Adrenal gland (tissue), 12 donors: Measurements from ENCODE around the gene PODXL. TPM values are rescaled to one million over a fixed set of nuclear protein-coding genes. Genes with fewer than 3 reads are reported as not detected.
"Not testable (repeated sequence)": the region's sequence is repeated elsewhere in the genome, so short reads cannot be mapped to it uniquely, and the experiment has no call there.

ENCODE experiments used
- DNase-seq, 7 donors: peaks; one replicate each; pipeline ENCODE4 v3.0.0-alpha.2; 2019 to 2020
- H3K27ac ChIP-seq, 5 donors: fragments of 200-600 bp; sonication (generic) in 4 of 5; 1 replicate in 3 of 5; 2 replicates in 2 of 5; pipeline versions ENCODE4 v1.5.1 to v1.8.0; 2016 to 2020; ENCODE audit warnings: mild to moderate bottlenecking in 1 of 5
- H3K27me3 ChIP-seq: fragments of 200-600 bp; 2 replicates; pipeline ENCODE4 v1.8.0; 2021
- H3K36me3 ChIP-seq, 2 donors: fragments of 200-600 bp; replicated peaks in 1 of 2; 1 replicate in 1 of 2; 2 replicates in 1 of 2; pipeline versions ENCODE4 v1.5.1 to v1.8.0; 2018 to 2022
- H3K4me1 ChIP-seq, 2 donors: fragments of 200-600 bp; replicated peaks in 1 of 2; 1 replicate in 1 of 2; 2 replicates in 1 of 2; pipeline versions ENCODE4 v1.5.1 to v1.8.0; 2018 to 2021
- H3K4me3 ChIP-seq, 4 donors: fragments of 200-600 bp; sonication (generic) in 3 of 4; one replicate each; pipeline ENCODE4 v1.5.1; 2016 to 2018
- H3K9me3 ChIP-seq, 3 donors: fragments of 200-600 bp; sonication (generic) in 1 of 3; replicated peaks in 1 of 3; 1 replicate in 2 of 3; 2 replicates in 1 of 3; pipeline versions ENCODE4 v1.5.1 to v1.8.0; 2016 to 2021
- POLR2A ChIP-seq, 2 donors: fragments of 450-650 bp; IDR thresholded peaks; one replicate each; pipeline ENCODE4 v1.6.1; 2017; ENCODE audit warnings: antibody characterized with exemption in 2 of 2, mild to moderate bottlenecking in 2 of 2, moderate library complexity in 1 of 2
- WGBS, 4 donors: extraction: QIAGEN DNeasy Blood & Tissue Kit in 2 of 4; methylation state at CpG; one replicate each; pipeline versions ENCODE4 v1.1.5 to v1.1.7; 2013 to 2017; 5-methylcytosine and 5-hydroxymethylcytosine counted together
- intact Hi-C, 2 donors: fragments of 100-400 bp; cut with DNase I; formaldehyde crosslinking; loops; one replicate each; pipeline versions ENCODE4 v1.14.1 to v1.15.0; 2022 to 2023
- polyA plus RNA-seq, 3 donors: library from polyadenylated mRNA; stranded (reverse); fragments of 200-250 nt in 2 of 3; fragments of 350-450 nt in 1 of 3; fragmentation: Illumina TruSeq in 1 of 3; extraction: RNeasy Lipid Tissue Mini Kit (QIAGEN cat#74804) in 1 of 3; gene quantifications; one replicate each; pipeline ENCODE4 v1.2.3, GENCODE V29; 2013 to 2014
- total RNA-seq, 9 donors: library from RNA; depleted of rRNA in 4 of 9; stranded (reverse); fragments of >200 nt in 4 of 9; fragments of 120-200 nt in 1 of 9; fragmentation: NEBNext Ultra II Directional in 1 of 9; extraction: Animal tissue kit (Norgen Biotek cat#: 25700) in 1 of 9; gene quantifications; one replicate each; pipeline versions ENCODE4 v1.1.0 to v1.2.4, GENCODE V29; 2013 to 2023
- TF ChIP-seq, protein P1 (sequence below), 6 experiments: fragments of 450-650 bp in 4 of 6; fragments of 200-600 bp in 2 of 6; sonication (generic) in 1 of 6; IDR thresholded peaks; 1 replicate in 5 of 6; 2 replicates in 1 of 6; pipeline versions ENCODE4 v1.5.1 to v1.8.0; 2016 to 2021; ENCODE audit warnings: antibody characterized with exemption in 6 of 6, mild to moderate bottlenecking in 2 of 6, moderate library complexity in 1 of 6
- donor health status: healthy with polysubstance abuse.
- donor health status: Bipolar disorder and iron deficiency.
- donor health status: DM: yes; HTN: yes; CAD: no.
- donor health status: DM: no; HTN: no; CAD: no.
- donor health status: DM: no; HTN: no; CAD: no.
- donor health status: DM: yes; HTN: yes; CAD: no.

PODXL gene
- total and polyA plus RNA-seq, 12 donors: 7.0 to 99.6 (median 35.6) TPM

DNA sequence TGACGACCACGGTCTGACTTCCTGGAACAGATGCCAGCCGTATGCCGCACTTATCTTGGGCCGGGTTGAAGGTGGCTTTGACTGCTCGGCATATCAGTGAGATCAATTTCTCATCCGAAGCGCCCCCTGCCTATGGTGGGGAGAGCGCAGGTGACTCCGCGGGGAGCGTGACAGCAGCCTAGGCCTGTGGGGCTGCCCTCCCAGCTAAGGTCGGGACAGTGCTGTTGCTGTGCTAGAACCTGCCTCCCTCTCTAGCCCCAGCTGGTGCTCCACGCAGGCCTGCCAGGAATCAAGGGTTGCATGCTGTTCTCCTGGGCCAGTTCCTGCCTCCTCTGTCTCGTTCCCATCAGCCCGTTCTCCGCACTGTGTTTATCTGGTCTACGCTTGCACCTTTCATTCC, 49.8 kb downstream of the PODXL start:
- intact Hi-C loops: loop anchor here (5.0 kb wide), 1 partner anchor 146 kb away; no protein-coding TSS in a partner anchor
- H3K4me1 ChIP-seq: peaks cover 15 to 25% of the 10 kb centered on the region in 2 donors
- H3K9me3 ChIP-seq: no peaks in the 10 kb centered on the region
- no peaks in the 10 kb centered on the region for H3K27me3 ChIP-seq
- TF ChIP-seq, protein P1, sequence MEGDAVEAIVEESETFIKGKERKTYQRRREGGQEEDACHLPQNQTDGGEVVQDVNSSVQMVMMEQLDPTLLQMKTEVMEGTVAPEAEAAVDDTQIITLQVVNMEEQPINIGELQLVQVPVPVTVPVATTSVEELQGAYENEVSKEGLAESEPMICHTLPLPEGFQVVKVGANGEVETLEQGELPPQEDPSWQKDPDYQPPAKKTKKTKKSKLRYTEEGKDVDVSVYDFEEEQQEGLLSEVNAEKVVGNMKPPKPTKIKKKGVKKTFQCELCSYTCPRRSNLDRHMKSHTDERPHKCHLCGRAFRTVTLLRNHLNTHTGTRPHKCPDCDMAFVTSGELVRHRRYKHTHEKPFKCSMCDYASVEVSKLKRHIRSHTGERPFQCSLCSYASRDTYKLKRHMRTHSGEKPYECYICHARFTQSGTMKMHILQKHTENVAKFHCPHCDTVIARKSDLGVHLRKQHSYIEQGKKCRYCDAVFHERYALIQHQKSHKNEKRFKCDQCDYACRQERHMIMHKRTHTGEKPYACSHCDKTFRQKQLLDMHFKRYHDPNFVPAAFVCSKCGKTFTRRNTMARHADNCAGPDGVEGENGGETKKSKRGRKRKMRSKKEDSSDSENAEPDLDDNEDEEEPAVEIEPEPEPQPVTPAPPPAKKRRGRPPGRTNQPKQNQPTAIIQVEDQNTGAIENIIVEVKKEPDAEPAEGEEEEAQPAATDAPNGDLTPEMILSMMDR (IDR thresholded peaks at IDR 0.05): no peak
- no peak for TF ChIP-seq POLR2A (IDR thresholded peaks at IDR 0.05)
- WGBS, 4 donors: 74 to 79% (median 76%) methylated on average over 7 to 18 of the region's 18 CpGs
- DNase-seq: no peak
- no peak overlapping the region for H3K27ac ChIP-seq
- H3K36me3 ChIP-seq: no peaks in the 10 kb centered on the region
- no peak overlapping the region for H3K4me3 ChIP-seq

DNA sequence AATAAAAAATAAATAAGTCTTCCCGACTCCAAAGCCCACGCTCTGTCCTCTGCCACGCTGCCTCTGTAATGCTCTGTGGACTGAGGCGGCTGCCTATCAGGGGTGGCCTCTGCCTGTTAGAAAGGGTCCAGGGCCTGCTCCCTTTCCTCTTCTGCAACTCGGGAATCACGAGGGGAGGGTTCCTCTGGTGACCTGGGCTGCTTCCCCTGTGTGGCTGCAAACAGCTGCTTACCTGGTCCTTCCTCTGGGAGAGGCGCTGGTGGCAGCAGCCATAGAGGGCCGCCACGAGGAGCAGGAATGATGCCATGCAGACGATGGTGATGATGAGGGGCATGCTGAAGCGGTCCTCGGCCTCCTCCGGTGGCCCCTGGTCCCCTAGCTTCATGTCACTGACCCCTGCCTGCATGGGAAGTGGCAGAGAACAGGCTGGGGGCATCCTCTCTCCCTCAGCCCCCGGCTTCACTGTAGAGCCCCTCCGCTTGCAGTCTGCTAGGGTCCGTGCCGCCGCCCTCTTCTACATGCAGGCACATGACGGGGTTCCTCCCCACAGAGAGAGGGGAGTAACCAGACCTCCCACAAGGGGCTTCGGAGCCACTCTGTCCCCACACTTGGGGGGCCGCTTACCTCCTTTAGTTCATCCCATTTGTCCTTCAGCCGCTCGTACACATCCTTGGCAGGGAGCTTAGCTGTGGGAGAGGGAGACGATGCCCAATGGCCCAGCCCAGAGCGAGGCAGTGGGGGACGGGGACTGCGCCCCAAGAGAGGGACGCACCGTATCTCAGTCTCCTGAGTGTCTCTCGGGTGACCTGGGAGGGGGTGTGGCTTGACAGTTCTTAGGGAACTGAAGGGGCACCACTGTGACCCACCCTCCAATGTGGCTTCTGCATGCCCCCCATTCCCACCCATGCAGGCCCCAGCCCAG, 50.5 kb downstream of the PODXL start:
- Histone ChIP-seq H3K4me1 (peaks cover 15 to 25% of the 10 kb centered on the region in 2 donors), H3K36me3 (no peaks in the 10 kb centered on the region), H3K27ac (no peak overlapping the region), H3K9me3 (no peaks in the 10 kb centered on the region), H3K27me3 (no peaks in the 10 kb centered on the region), H3K4me3 (no peak overlapping the region)
- no peak for TF ChIP-seq POLR2A (IDR thresholded peaks at IDR 0.05)
- TF ChIP-seq, protein P1 (IDR thresholded peaks at IDR 0.05): no peak
- WGBS, 4 donors: 80 to 87% (median 82%) methylated on average over 22 to 30 of the region's 30 CpGs
- intact Hi-C loops: loop anchor here (5.0 kb wide), 1 partner anchor 146 kb away; no protein-coding TSS in a partner anchor
- no peak for DNase-seq

DNA sequence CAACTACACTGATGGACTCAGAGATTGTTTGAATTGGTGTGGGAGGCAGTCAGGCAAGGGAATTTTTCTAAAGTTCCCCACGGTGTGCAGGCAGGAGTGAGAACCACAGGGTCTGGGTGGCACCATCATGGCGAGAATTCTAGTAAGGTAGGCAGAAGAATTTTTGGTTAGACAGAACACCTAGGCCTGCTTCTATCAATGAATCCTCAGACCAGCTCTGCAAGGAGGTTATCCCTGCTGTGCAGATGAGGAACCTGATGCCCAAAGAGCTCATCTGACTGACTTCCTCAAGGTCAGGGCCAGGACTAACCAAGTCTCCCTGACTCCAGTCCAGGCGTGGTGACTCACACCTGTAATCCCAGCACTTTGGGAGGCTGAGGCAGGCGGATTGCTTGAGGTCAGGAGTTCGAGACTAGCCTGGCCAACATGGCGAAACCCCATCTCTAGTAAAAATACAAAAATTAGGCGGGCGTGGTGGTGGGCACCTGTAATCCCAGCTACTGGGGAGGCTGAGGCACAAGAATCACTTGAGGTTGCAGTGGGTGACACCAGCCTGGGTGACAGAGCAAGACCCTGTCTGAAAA, 51.3 kb downstream of the PODXL start:
- DNase-seq, H3K27me3 ChIP-seq, H3K27ac ChIP-seq, H3K4me3 ChIP-seq, H3K36me3 ChIP-seq, H3K9me3 ChIP-seq: not testable (repeated sequence)
- intact Hi-C loops: loop anchor here (5.0 kb wide), 1 partner anchor 147 kb away; no protein-coding TSS in a partner anchor
- WGBS, 4 donors: 71 to 87% (median 87%) methylated on average over 8 of the region's 8 CpGs
- H3K4me1 ChIP-seq: peaks cover 15 to 25% of the 10 kb centered on the region in 2 donors

DNA sequence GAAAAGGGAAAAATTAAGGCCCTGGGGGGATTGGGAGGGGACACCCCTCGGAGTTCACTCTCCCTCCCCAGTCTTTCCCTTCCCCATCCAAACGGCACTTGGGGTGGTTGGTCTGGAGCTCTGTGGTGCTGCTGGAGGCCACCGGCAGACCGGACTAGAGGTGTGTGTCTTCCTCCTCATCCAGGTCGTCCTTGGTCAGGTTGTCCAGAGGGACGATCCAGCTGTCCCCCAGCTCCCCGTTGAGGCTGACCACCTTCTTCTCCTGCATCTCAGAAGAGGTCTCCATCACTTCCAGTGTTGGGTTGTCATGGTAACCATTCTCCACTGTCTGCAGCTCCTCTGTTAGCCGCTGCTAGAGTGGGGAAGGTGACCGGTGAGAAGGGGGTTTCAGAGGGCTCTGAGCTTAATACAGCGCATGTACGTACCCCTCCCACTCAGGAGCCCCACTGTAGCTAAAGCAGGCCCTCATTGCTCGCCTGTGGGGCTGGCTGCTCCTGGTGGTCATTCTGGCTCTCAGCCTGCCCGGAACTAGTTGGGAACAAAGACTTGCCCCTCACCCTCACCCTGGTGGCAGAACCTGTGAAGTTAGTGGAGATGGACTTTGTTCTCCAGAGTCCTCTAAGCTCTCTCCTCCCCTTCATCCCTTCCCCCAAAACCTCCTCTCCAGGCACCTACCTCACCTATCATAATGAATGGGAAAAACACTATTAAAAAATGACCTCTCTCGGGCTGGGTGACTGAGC, 52.1 kb downstream of the PODXL start:
- Histone ChIP-seq H3K9me3 (no peaks in the 10 kb centered on the region), H3K4me3 (no peak overlapping the region), H3K4me1 (peaks cover 15 to 25% of the 10 kb centered on the region in 2 donors), H3K27me3 (no peaks in the 10 kb centered on the region), H3K27ac (peak overlapping the region in 2 of 5 donors; percentile 72), H3K36me3 (no peaks in the 10 kb centered on the region)
- intact Hi-C loops: no loop called here
- DNase-seq: no peak
- TF ChIP-seq, protein P1 (IDR thresholded peaks at IDR 0.05): no peak
- no peak for TF ChIP-seq POLR2A (IDR thresholded peaks at IDR 0.05)
- WGBS, 4 donors: 82 to 89% (median 88%) methylated on average over 12 to 14 of the region's 14 CpGs
